ENCODE measurements around the gene RIN1. TPM values are rescaled to one million over a fixed set of nuclear protein-coding genes. Genes with fewer than 3 reads are reported as not detected.

Gene RIN1
- total and polyA plus RNA-seq, 7 experiments from 2014 or later, result 1.4 to 22.9 (median 9.1) TPM

DNA sequence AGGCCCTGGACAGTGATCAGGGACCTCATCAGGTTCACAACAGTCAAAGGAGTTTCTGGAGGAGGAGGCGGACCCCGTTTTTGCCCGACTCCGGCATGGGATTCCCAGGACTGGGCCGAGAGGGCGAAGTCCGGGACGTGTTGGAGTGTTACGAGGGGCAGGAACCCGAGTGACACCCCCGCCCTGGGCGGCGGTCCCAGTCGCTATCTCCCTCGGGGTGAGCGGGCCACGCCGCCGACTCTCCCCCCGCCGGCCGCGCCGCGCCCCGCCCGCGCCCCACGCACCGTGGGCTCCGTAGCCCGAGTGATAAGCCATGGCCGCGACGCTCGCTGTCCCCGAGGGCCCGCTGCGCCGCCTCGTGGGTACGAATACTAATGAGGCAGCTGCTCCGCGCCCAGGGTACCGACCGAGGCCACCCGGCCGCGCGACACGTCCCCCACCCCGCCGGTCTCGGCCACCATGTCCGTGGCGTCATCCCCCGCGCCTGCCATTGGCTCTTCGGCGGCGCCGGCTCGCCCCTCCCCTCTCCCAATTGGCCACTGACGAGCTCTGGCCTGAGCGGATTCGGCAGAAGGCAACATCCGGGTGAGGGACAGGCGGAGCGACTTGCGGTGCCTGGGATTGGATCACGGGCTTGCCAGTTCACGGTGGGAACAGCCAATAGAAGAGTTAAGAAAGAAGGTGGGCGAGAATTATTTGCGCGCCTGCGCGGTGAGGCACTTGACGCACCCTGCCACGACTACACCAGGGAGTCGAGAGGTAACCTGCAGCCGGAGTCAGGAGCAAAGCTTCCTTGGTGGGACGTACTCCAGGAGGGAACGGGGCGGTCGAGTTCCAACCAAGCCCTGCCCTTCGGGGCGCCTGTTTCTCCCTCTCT is 47.3 kb downstream of the RIN1 start, which contains the start of gene YIF1A:
Gene YIF1A, minus strand, starts transcription at position 473 of the 877 bp plus-strand sequence. Its CDS starts 158 bp downstream, at position 315.
- Mint-ChIP-seq H3K27ac (peak within 1 kb of the TSS; percentile 74 to 97 (median 92)), H3K4me3 (peak within 1 kb of the TSS; percentile 86 to 96 (median 90)), H3K27me3 (peaks cover 13 to 35% (median 13%) of the 10 kb centered on the region in 5 donors), H3K9me3 (peaks cover 0 to 1% (median 0%) of the 10 kb centered on the region in 11 donors), H3K4me1 (peaks cover 17 to 46% (median 37%) of the 10 kb centered on the region in 7 donors), H3K36me3 (peaks cover 0 to 4% (median 0%) of the 10 kb centered on the region in 5 donors)
- intact Hi-C loops (cut with micrococcal nuclease), result loop anchor here (1.0 to 10.0 kb wide), 10 partner anchors 21 to 1196 kb away; partner anchors contain the start of genes NPAS4 (in 2 of the 2), RAB1B (in 2 of the 2), AIP (in 1 of the 2) and BANF1 (in 1 of the 2)
- ATAC-seq (peak; percentile 96), DNase-seq (peak; percentile 92 to 99 (median 99))
- Histone ChIP-seq H3K27me3 (ENCODE audit: control insufficient read depth in 2 of 2, insufficient read depth in 2 of 2, low read length in 2 of 2) (peaks cover 0 to 7% of the 10 kb centered on the region in 2 donors), H3K4me3 (ENCODE audit: low read length) (peak within 1 kb of the TSS; percentile 99), H3K9me3 (ENCODE audit: control insufficient read depth in 2 of 3, low read length in 3 of 3) (no peaks in the 10 kb centered on the region), H3K27ac (ENCODE audit: low read depth, low read length) (peak within 1 kb of the TSS; percentile 76), H3K4me1 (ENCODE audit: control insufficient read depth in 2 of 2, insufficient read depth in 2 of 2, low read length in 2 of 2) (peaks cover 18 to 19% of the 10 kb centered on the region in 2 donors), H3K36me3 (ENCODE audit: control insufficient read depth in 2 of 3, insufficient read depth in 3 of 3, low read length in 3 of 3) (peaks cover 0 to 13% (median 0%) of the 10 kb centered on the region in 3 experiments)
- ChIA-PET CTCF (interaction anchor here (0.6 to 2.5 kb wide), 4 partner anchors 22 to 1119 kb away, joined by 3 to 12 read pairs (median 6); partner anchors contain the start of gene SPDYC), POLR2A (interaction anchor here (0.5 to 4.4 kb wide), 27 partner anchors 8 to 1130 kb away, joined by 3 to 28 read pairs (median 3); partner anchors contain the start of genes BRMS1, CCDC87, CCS and CD248)

DNA sequence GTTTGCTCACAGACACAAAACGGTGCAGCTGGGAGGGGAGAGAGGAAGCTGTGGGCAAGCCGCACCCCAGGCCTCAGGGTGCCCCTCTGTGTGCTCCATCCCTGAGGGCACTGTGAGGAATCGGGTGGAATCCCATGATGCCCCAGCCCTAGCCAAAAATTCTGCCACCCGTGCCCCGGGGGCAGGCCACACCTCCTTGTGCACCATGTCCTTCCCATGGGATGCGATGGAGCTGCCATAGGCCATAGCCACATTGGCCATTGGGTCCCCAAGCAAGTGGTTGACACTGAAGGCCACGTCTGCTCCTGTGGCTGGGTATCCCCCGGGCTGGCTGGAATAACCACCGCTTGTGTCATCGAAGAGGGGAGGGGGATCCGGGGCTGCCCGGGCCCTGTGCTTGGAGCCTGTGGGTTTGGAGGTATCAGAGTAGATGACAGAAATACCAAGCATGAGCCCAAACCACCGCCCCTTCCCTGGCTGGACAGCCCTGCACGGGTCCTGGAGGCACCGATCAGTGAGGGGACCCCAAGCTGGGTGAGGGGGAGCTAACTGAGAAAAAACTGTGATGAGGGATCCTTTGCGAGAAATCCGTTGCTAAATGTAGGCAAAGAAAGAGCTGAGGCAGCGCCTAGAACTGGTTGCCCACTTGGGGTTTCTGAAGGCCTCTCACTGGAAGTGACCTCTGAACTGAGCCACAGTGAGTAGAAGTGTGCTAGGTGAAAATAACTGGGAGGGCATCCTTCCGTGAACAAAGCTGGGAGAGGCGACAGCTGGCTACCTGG is 48.2 kb downstream of the RIN1 start:
- ChIA-PET POLR2A (interaction anchor here (0.6 to 4.4 kb wide), 13 partner anchors 7 to 428 kb away, joined by 3 to 28 read pairs (median 4); partner anchors contain the start of genes BRMS1, CNIH2, MUS81 and RAB1B), CTCF (interaction anchor here (0.6 to 2.5 kb wide), 3 partner anchors 23 to 1118 kb away, joined by 3 to 12 read pairs (median 8); partner anchors contain the start of gene SPDYC)
- H3K4me1 ChIP-seq (ENCODE audit: control insufficient read depth in 2 of 2, insufficient read depth in 2 of 2, low read length in 2 of 2), result peaks cover 19 to 20% of the 10 kb centered on the region in 2 donors
- peaks cover 0 to 5% of the 10 kb centered on the region in 2 donors for H3K27me3 ChIP-seq (ENCODE audit: control insufficient read depth in 2 of 2, insufficient read depth in 2 of 2, low read length in 2 of 2)
- DNase-seq, result no peak
- Mint-ChIP-seq H3K9me3 (peaks cover 0 to 1% (median 0%) of the 10 kb centered on the region in 11 donors), H3K27me3 (peaks cover 7 to 28% (median 7%) of the 10 kb centered on the region in 5 donors), H3K4me1 (peaks cover 19 to 49% (median 40%) of the 10 kb centered on the region in 7 donors), H3K27ac (peak overlapping the region; percentile 73 to 93 (median 88)), H3K36me3 (peaks cover 0 to 4% (median 0%) of the 10 kb centered on the region in 5 donors), H3K4me3 (peak overlapping the region; percentile 86 to 96 (median 90))
- peaks cover 0 to 13% (median 0%) of the 10 kb centered on the region in 3 experiments for H3K36me3 ChIP-seq (ENCODE audit: control insufficient read depth in 2 of 3, insufficient read depth in 3 of 3, low read length in 3 of 3)
- H3K9me3 ChIP-seq (ENCODE audit: control insufficient read depth in 2 of 3, low read length in 3 of 3), result no peaks in the 10 kb centered on the region
- H3K4me3 ChIP-seq (ENCODE audit: low read length), result peak overlapping the region; percentile 99
- H3K27ac ChIP-seq (ENCODE audit: low read depth, low read length), result peak overlapping the region; percentile 76
- no peak for ATAC-seq
- intact Hi-C loops (cut with micrococcal nuclease), result loop anchor here (10.0 kb wide), 3 partner anchors 233 to 1197 kb away; partner anchors contain the start of genes AIP (in 1 of the 2), MALAT1 (in 1 of the 2) and SF3B2 (in 1 of the 2)

DNA sequence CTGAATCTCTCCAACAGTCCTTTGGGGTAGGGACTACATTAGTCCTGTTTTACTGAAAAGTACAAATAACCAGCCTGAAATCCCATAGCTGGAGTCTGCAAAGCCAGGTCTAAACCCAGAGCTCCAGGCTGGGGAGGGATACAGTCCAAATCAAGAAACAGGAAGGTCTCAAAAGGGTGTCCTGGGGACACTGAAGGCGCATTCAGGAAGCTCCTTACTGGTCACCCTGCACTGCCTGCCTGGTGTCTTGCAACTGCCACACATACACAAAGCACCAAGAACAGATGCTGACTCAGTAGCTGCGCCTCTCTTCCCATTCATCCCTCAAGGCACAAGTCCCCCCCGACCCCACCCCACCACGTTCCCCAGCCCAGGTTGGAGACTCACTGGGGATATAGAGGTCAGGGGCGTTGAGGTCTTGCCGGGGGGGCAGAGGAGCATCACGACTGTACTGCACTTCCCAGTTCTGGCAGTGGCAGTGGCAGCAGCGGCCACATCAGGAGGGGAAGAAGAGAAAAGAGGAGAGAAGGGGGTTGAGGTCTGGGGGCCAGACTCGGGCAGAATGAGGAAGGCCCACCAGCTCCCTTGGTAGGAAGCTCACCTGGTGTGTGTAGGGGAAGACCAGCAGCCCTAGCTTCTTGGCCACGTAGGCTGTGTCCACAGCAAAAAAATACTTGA is 48.9 kb downstream of the RIN1 start:
- H3K4me3 ChIP-seq (ENCODE audit: low read length), result no peak overlapping the region
- Mint-ChIP-seq H3K4me1 (peaks cover 19 to 50% (median 42%) of the 10 kb centered on the region in 7 donors), H3K9me3 (peaks cover 0 to 1% (median 0%) of the 10 kb centered on the region in 11 donors), H3K4me3 (peak overlapping the region; percentile 66 to 89 (median 78)), H3K27ac (peak overlapping the region in 4 of 9 donors; percentile 53 to 69 (median 61)), H3K27me3 (peaks cover 0 to 22% (median under 1%) of the 10 kb centered on the region in 5 donors), H3K36me3 (no peaks in the 10 kb centered on the region)
- ATAC-seq, result no peak
- POLR2A ChIA-PET, result interaction anchor here (0.6 to 4.4 kb wide), 7 partner anchors 9 to 67 kb away, joined by 3 to 28 read pairs (median 4); partner anchors contain the start of genes BRMS1, CNIH2 and RAB1B
- no peaks in the 10 kb centered on the region for H3K9me3 ChIP-seq (ENCODE audit: control insufficient read depth in 2 of 3, low read length in 3 of 3)
- H3K27ac ChIP-seq (ENCODE audit: low read depth, low read length), result no peak overlapping the region
- H3K36me3 ChIP-seq (ENCODE audit: control insufficient read depth in 2 of 3, insufficient read depth in 3 of 3, low read length in 3 of 3), result peaks cover 0 to 13% (median 0%) of the 10 kb centered on the region in 3 experiments
- no peaks in the 10 kb centered on the region for H3K27me3 ChIP-seq (ENCODE audit: control insufficient read depth in 2 of 2, insufficient read depth in 2 of 2, low read length in 2 of 2)
- CTCF ChIA-PET, result interaction anchor here (2.5 kb wide), 1 partner anchor 65 kb away, joined by 8 read pairs; no protein-coding TSS in a partner anchor
- intact Hi-C loops (cut with micrococcal nuclease), result loop anchor here (10.0 kb wide), 3 partner anchors 233 to 1197 kb away; partner anchors contain the start of genes AIP (in 1 of the 2), MALAT1 (in 1 of the 2) and SF3B2 (in 1 of the 2)
- no peak for DNase-seq
- H3K4me1 ChIP-seq (ENCODE audit: control insufficient read depth in 2 of 2, insufficient read depth in 2 of 2, low read length in 2 of 2), result peaks cover 24 to 26% of the 10 kb centered on the region in 2 donors

DNA sequence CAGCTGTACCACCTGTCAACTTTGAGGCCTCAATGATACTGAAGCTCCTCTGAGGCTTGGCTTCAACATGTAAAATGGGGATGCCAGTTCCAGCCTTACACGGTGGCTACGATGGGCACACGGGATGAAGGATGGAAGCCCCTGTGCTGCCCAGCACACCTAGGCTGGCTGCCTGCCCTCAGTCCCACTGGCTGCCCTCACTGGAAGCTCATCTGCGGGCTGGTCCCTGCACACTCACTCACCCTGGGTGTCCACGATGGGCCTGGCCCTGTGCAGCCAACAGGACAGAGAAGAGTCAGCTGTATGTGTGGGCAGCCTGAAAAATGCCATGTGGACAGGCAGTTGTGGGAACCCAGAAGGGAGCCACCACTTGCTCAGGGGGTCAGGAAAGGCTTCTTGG is 49.5 kb downstream of the RIN1 start:
- Mint-ChIP-seq H3K27ac (peak overlapping the region in 1 of 9 donors; percentile 18), H3K36me3 (no peaks in the 10 kb centered on the region), H3K4me1 (peaks cover 22 to 56% (median 47%) of the 10 kb centered on the region in 7 donors), H3K9me3 (peaks cover 0 to 1% (median 0%) of the 10 kb centered on the region in 11 donors), H3K4me3 (peak overlapping the region in 9 of 10 donors; percentile 18 to 89 (median 71)), H3K27me3 (peaks cover 0 to 22% (median 0%) of the 10 kb centered on the region in 5 donors)
- no peak overlapping the region for H3K27ac ChIP-seq (ENCODE audit: low read depth, low read length)
- intact Hi-C loops (cut with micrococcal nuclease), result loop anchor here (10.0 kb wide), 3 partner anchors 232 to 1198 kb away; partner anchors contain the start of genes AIP (in 1 of the 2), MALAT1 (in 1 of the 2) and SF3B2 (in 1 of the 2)
- H3K27me3 ChIP-seq (ENCODE audit: control insufficient read depth in 2 of 2, insufficient read depth in 2 of 2, low read length in 2 of 2), result no peaks in the 10 kb centered on the region
- peaks cover 29 to 31% of the 10 kb centered on the region in 2 donors for H3K4me1 ChIP-seq (ENCODE audit: control insufficient read depth in 2 of 2, insufficient read depth in 2 of 2, low read length in 2 of 2)
- no peak overlapping the region for H3K4me3 ChIP-seq (ENCODE audit: low read length)
- DNase-seq (no peak), ATAC-seq (no peak)
- no peaks in the 10 kb centered on the region for H3K9me3 ChIP-seq (ENCODE audit: control insufficient read depth in 2 of 3, low read length in 3 of 3)
- peaks cover 0 to 13% (median 0%) of the 10 kb centered on the region in 3 experiments for H3K36me3 ChIP-seq (ENCODE audit: control insufficient read depth in 2 of 3, insufficient read depth in 3 of 3, low read length in 3 of 3)
- ChIA-PET POLR2A (interaction anchor here (0.7 to 4.4 kb wide), 4 partner anchors 18 to 64 kb away, joined by 3 to 28 read pairs (median 5); partner anchors contain the start of genes BRMS1 and RAB1B), CTCF (interaction anchor here (1.2 kb wide), 1 partner anchor 15 kb away, joined by 3 read pairs; no protein-coding TSS in a partner anchor)
